ENCODE data around the gene PCSK6.

PCSK6 gene

GRCh38 chr15:101526442-101526841, 36.9 kb upstream of the PCSK6 start:
- Histone ChIP-seq H3K79me2 (ENCODE audit: insufficient read depth, low read length) (no peaks in the 10 kb centered on the region), H2AFZ (ENCODE audit: low read depth, low read length, severe bottlenecking) (no peak overlapping the region), H3K4me2 (ENCODE audit: low read depth, low read length, poor library complexity, severe bottlenecking) (no peak overlapping the region), H3K27me3 (ENCODE audit: low read length) (no peaks in the 10 kb centered on the region), H3K4me3 (ENCODE audit: insufficient read depth, low read length, poor library complexity, severe bottlenecking) (no peak overlapping the region), H3K9ac (ENCODE audit: low read length) (no peak overlapping the region), H3F3A (ENCODE audit: insufficient read depth) (no peaks in the 10 kb centered on the region), H3K36me3 (ENCODE audit: low read length) (no peaks in the 10 kb centered on the region), H4K20me1 (ENCODE audit: low read depth, low read length) (no peaks in the 10 kb centered on the region), H3K9me2 (replicated peaks; ENCODE audit: insufficient read depth, low read length) (no peaks in the 10 kb centered on the region), H3K9me3 (ENCODE audit: insufficient read depth, low read length) (no peaks in the 10 kb centered on the region), H3K27ac (ENCODE audit: low read depth, low read length) (no peak overlapping the region)
- TF ChIP-seq, protein P1, sequence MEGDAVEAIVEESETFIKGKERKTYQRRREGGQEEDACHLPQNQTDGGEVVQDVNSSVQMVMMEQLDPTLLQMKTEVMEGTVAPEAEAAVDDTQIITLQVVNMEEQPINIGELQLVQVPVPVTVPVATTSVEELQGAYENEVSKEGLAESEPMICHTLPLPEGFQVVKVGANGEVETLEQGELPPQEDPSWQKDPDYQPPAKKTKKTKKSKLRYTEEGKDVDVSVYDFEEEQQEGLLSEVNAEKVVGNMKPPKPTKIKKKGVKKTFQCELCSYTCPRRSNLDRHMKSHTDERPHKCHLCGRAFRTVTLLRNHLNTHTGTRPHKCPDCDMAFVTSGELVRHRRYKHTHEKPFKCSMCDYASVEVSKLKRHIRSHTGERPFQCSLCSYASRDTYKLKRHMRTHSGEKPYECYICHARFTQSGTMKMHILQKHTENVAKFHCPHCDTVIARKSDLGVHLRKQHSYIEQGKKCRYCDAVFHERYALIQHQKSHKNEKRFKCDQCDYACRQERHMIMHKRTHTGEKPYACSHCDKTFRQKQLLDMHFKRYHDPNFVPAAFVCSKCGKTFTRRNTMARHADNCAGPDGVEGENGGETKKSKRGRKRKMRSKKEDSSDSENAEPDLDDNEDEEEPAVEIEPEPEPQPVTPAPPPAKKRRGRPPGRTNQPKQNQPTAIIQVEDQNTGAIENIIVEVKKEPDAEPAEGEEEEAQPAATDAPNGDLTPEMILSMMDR (IDR thresholded peaks at IDR 0.05; ENCODE audit: insufficient read depth, low read length, poor library complexity, severe bottlenecking) = no peak
- no peak for TF ChIP-seq EZH2phosphoT487 (conservative IDR thresholded peaks at IDR 0.05; ENCODE audit: low read length)

DNA sequence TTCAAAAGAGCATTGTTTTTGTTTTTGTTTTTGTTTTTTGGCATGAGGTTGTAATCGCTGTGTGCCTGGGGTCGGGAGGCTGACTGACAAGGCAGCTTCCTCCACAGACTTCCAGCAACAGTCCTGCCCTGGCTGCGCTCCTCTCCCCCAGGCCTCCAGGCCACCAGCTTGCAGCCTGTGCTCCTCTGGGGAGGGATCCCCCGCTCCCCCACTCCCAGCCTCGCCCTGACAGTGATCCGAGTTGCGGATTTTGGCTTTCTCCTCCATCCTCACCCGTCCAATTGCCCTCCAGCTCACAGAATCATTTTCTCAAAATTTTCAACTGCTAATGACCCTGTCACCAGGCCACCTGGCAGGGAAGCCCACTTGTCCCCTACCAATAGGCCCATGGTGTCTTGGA, 36.5 kb upstream of the PCSK6 start:
- no peaks in the 10 kb centered on the region for H3K79me2 ChIP-seq (ENCODE audit: insufficient read depth, low read length)
- H3K4me3 ChIP-seq (ENCODE audit: insufficient read depth, low read length, poor library complexity, severe bottlenecking) = no peak overlapping the region
- no peaks in the 10 kb centered on the region for H3F3A ChIP-seq (ENCODE audit: insufficient read depth)
- H3K9me3 ChIP-seq (ENCODE audit: insufficient read depth, low read length) = no peaks in the 10 kb centered on the region
- no peak overlapping the region for H2AFZ ChIP-seq (ENCODE audit: low read depth, low read length, severe bottlenecking)
- H4K20me1 ChIP-seq (ENCODE audit: low read depth, low read length) = no peaks in the 10 kb centered on the region
- TF ChIP-seq EZH2phosphoT487 (conservative IDR thresholded peaks at IDR 0.05; ENCODE audit: low read length) = no peak
- TF ChIP-seq, protein P1 (IDR thresholded peaks at IDR 0.05; ENCODE audit: insufficient read depth, low read length, poor library complexity, severe bottlenecking) = no peak
- no peaks in the 10 kb centered on the region for H3K9me2 ChIP-seq (replicated peaks; ENCODE audit: insufficient read depth, low read length)
- H3K27ac ChIP-seq (ENCODE audit: low read depth, low read length) = no peak overlapping the region
- no peak overlapping the region for H3K4me2 ChIP-seq (ENCODE audit: low read depth, low read length, poor library complexity, severe bottlenecking)
- no peak overlapping the region for H3K9ac ChIP-seq (ENCODE audit: low read length)
- no peaks in the 10 kb centered on the region for H3K36me3 ChIP-seq (ENCODE audit: low read length)
- H3K27me3 ChIP-seq (ENCODE audit: low read length) = no peaks in the 10 kb centered on the region

DNA sequence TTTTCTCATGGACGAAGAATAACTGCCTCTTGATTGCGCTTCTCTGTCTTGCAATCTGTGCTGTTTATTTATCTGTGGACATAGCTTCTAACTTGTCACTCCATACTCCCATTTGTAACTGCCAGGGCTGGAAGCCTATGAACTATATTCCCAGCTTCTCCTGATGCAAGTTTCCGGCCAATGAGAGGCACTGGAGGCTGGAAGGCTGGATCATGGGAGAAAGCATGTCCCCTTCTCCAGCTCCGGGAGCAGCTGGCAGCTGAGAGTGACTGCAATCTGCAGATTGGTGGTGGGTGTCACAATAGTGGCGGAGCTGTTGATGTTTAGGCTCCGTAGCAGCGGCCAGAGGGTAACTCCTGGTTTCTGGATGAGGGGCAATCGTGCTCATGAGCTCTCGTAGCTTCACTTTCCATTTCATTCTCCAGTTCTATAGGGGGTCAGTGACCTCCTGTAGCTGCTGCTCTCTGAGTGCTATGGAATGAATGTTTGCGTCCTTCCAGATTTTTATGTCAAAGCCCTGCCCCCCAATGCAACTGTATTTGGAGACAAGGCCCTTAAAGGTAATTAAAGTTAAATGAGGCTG, 35.7 kb upstream of the PCSK6 start:
- Histone ChIP-seq H3K9ac (ENCODE audit: low read length) (no peak overlapping the region), H2AFZ (ENCODE audit: low read depth, low read length, severe bottlenecking) (no peak overlapping the region), H3F3A (ENCODE audit: insufficient read depth) (no peaks in the 10 kb centered on the region), H3K4me3 (ENCODE audit: insufficient read depth, low read length, poor library complexity, severe bottlenecking) (no peak overlapping the region), H3K9me2 (replicated peaks; ENCODE audit: insufficient read depth, low read length) (no peaks in the 10 kb centered on the region), H3K36me3 (ENCODE audit: low read length) (no peaks in the 10 kb centered on the region), H4K20me1 (ENCODE audit: low read depth, low read length) (no peaks in the 10 kb centered on the region), H3K27me3 (ENCODE audit: low read length) (no peaks in the 10 kb centered on the region; the same call in 1 of the 2 replicates), H3K79me2 (ENCODE audit: insufficient read depth, low read length) (no peaks in the 10 kb centered on the region), H3K9me3 (ENCODE audit: insufficient read depth, low read length) (no peaks in the 10 kb centered on the region), H3K4me2 (ENCODE audit: low read depth, low read length, poor library complexity, severe bottlenecking) (no peak overlapping the region), H3K27ac (ENCODE audit: low read depth, low read length) (no peak overlapping the region)
- TF ChIP-seq, protein P1 (IDR thresholded peaks at IDR 0.05; ENCODE audit: insufficient read depth, low read length, poor library complexity, severe bottlenecking) = no peak
- no peak for TF ChIP-seq EZH2phosphoT487 (conservative IDR thresholded peaks at IDR 0.05; ENCODE audit: low read length)
